ENCODE measurements around the gene EBP.
"Not testable (repeated sequence)": the region's sequence is repeated elsewhere in the genome, so short reads cannot be mapped to it uniquely, and the experiment has no call there.

Gene EBP

DNA sequence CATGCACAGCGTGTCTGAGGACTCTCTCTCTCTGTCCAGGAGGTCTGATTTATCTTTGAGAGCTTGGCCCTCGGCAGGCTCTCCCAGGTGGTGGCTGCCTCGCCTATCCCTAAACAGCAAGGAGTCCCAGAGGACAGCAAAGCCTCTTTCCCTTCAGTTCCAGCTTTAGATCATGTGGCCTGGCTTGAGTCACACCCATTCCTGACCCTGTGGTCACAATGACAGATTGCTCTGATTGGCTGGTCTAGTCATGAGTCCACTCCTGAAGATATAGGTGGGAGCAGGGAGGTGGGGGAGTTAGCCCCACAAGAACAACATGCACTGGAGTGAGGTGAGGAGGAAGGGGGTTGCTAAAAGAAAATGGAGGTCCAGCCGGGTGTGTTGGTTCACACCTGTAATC lies 24.9 kb upstream of the EBP start:
- no peak for DNase-seq

DNA sequence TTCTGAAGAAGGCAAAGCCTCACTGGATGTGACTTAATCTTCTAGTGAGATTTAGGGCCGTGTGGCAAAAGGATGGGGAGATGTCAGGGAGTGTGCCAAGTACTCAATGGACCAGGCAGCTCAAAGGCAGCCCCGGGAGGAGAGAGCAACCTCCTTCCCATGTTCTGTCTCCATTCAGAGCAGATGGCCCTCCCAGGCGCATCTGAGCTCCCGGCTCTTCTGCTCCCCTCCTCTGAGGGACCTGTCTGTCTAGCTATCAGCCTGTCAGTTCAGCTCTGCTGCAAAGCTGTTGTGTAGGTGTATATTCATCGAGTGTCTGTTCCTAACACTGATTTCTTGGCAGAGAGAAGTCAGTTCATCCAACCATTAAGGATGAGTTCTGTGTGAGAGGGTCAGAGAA lies 23.7 kb upstream of the EBP start:
- DNase-seq, result no peak

DNA sequence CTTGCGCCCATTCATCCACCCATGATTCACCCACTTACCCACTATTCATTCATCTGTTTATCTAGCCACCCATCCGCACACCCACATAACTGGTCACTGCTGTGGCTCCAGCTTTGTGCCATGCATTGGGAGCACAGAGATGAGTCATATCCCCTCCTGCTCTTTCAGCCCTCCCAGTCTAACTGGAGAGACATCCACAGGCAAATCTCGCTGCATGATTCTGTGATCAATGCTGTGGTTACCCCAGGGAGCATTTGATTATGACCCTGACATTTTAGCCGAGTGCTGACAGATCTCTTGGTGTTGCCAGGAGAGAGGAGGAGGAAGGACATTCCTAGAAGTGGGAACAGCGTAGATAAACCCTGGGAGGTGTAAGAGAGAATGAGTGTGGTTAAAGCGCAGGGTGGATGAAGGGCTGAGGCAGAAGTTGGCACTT lies 23.2 kb upstream of the EBP start:
- DNase-seq, result no peak

DNA sequence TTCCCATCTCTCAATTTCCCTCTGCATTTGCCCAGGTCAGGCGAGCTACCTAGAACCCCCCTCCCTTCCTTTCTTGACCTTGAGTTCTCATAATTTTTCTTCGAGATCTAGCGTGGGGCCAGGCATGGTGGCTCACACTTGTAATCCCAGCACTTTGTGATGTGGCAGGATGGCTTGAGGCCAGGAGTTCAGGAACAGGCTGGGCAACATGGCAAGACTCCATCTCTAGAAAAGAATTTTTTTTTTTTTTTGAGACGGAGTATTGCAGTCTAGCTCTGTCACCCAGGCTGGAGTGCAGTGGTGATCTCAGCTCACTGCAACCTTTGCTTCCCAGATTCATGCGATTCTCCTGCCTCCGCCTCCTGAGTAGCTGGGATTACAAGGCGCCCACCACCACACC lies 17.3 kb upstream of the EBP start:
- no peak for DNase-seq

DNA sequence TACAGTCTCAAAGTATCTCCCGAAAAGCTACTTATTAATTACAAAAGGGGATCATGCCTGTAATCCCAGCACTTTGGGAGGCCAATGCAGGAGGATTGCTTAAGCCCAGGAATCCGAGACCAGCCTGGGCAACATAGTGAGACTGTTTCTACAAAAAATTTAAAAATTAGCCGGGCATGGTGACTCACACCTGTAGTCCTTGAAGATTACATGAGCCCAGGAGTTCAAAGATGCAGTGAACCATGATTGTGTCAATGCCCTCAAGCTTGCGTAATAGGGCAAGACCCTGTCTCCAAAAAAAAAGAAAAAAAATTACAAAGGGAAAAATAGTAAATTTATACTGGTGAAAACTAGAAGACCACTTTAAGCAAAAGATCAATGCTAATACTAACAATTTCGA lies 16.1 kb upstream of the EBP start:
- no peak for DNase-seq

DNA sequence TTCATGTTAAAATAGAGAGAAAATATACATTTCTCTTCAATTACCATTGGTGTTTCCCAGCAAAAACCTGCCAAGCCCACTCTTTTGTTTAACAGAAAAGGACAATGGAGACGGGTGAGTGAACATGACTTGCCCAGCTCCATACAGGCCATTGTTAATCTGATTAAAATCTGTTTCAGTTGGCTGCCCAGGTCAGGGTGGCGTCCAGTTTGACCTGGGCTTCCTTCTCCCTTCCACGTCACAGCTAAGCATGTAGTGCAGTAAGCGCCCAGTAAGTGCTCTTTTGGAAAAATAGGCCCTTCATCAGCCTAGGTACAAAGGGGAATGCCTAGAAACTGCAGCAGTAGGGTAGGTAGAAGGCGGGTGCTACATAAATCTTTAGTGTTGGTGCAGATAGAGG lies 14.4 kb upstream of the EBP start:
- DNase-seq, result no peak

DNA sequence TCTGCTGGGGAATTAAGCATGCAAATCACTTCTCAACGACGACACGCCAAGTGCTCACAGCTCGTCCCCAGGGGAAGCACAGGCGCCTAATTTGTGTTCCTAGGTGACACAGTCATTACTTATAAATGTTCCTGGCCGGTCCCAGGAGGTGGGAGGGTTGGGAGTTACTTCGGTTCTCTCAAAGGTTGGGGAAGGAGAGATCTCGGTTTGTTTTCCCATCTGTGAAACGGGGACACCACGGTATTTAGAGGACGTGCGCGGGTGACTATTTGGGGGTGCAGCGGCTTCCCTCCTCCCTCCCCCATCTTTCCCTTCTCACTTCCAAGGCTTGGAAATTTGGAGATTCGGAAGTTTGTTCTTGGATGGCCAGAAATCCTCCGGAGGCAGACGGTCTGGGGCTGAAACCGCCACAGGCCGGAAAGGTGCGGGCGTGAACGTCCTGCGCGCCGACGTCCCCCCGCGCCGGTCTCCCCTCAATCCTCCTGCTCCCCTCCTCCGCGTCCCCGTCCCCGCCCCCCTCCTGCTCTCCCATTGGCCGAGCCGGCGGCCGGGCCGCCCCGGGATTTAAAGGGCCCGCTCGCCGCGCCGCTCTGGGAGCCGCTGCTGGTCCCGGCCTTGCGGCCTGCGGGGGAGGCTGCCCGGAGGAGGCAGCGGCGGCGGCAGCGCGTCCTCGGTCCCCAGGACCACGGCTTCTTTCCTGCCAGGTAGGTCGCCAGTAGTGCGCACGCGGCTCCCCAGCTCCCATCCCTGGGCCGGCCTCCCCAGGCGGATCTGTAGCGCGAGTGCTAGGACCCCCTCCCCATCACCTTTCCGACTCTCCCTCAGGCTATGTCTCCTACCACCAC lies 13.0 kb upstream of the EBP start, which contains the start of gene PORCN:
Gene PORCN (plus strand): TSS at position 593 of the 845 bp plus-strand sequence. CDS start 829 bp downstream, outside the sequence.
- DNase-seq, result peak; percentile 52

DNA sequence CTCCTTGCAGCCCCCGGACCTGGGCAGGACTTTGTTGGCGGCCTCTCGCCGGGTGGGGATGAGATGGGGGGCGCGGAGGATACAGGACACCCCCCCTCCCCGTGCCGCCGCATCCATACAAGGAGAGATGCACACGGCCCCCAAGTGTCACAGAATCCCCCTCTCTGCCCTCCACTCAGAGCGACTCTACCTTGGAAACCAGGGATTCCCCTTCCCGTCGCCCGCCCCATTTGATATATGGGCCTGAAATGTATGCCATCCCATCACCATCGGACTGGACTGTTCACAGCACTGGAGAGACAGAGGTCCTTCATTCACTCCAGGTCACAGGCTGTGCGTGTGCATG lies 12.4 kb upstream of the EBP start:
- no peak for DNase-seq

DNA sequence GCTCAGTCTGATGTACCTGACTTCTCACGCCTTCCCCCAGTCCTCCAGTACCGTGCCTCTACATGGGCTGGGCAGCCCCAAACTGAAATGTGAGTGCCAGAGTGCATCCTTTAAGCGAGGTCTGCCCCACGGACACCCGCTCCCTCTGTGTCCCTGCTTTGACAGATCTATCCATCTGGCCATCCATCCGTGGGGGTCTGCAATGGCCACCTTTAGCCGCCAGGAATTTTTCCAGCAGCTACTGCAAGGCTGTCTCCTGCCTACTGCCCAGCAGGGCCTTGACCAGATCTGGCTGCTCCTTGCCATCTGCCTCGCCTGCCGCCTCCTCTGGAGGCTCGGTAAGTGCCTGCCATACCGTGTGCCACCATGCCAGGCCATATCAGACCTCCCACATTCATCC lies 12.0 kb upstream of the EBP start:
- DNase-seq, result no peak

DNA sequence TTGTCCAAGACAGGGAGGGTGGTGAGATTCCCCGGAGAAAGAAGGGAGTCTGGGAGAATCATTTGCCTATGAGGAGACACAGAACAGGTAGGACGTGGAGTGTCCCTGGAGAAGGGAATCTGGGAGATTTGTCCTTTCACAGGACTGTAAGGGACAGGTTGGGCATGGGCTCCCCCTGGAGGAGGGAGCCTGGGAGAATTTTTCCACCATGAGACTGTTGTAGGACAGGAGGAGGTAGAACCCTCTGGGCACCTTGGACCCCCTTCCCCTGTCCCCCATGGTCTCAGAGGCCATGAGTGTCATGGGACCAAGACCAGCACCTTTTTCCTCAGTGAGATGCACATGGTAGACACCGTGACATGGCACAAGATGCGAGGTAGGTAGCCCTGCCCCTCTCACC lies 10.0 kb upstream of the EBP start:
- DNase-seq, result no peak

DNA sequence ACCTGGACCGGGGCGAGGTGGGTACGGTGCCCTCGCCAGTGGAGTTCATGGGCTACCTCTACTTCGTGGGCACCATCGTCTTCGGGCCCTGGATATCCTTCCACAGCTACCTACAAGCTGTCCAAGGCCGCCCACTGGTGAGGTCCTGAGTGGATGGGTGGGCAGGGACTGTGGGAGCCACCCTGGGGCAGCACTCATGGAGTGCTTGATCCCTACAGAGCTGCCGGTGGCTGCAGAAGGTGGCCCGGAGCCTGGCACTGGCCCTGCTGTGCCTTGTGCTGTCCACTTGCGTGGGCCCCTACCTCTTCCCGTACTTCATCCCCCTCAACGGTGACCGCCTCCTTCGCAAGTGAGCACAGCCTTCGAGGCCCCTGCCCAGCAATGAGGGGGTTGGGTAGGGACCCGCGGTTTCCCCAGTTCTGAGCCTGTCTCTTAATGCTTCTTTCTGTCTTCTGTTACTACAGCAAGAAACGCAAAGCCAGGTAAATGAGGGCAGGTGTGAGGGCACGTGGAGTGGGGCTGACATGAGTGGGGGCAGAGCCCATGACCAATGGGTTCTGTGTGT lies 9.2 kb upstream of the EBP start:
- DNase-seq, result no peak

DNA sequence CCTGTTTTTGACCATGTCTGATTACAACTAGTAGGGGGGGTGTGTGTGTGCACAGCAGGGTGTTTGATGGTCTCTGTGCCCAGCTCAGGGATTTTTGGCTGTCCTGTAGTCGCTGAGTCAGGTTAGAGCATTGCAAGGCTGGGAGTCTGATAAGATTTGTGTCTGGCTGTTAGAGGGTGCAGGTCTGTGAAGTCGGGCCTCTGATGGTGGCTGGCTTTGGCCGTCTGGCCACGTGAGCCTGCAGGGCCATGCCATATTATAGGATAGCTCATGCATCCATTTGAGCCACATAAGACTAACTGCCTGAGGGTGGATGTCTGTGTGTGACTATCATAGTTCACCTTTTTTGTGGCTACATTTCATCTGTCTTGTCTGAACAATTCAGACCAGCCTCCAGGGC lies 7.9 kb upstream of the EBP start:
- no peak for DNase-seq

DNA sequence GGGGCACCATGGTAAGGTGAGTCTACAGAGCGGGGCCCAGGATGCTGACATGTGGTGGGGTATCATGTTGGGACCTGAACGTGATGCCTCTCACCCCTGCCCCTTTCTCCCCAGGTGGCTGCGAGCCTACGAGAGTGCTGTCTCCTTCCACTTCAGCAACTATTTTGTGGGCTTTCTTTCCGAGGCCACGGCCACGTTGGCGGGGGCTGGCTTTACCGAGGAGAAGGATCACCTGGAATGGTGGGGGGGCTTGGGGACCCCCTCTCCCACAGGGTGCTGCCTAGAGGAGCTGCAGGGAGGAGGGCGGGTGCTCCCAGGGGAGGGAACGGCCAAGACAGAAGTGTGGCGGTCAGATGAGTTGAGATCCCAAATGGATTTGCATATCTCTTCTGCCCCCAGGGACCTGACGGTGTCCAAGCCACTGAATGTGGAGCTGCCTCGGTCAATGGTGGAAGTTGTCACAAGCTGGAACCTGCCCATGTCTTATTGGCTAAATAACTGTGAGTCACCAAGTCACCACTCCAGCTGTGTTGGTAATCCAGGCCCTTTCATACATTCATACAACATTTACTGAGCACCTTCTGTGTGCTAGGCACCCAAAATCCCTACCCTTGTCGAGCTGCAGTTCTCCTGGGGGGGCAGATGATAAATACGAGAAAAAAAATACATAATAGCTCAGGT lies 7.3 kb upstream of the EBP start:
- DNase-seq, result no peak

DNA sequence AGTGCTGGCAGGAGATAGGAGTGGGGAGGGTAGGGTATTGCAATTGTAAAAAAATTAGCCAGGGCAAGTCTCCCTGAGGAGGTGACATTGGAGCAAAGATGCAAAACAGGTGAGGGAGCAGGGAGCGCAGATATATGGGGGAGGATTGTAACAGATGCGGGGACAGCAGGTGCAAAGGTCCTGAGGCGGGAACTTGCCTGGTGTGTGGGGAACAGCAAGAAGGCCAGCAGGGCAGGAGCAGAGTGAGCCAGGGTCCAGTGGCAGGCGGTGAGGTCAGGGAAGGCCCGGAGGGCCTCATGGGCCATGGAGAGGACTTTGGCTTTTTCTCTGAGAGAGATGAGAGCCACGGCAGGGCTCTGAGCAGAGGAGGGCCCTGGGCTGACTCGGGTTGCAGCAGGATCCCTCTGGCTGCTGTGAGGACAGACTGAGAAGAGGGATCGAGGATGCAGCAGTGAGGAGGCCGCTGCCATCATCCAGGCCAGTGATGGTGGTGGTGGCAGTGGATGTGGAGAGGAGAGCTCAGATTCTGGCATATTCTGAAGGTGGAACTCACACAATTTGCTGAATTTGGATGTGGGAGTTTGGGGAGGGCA lies 6.6 kb upstream of the EBP start:
- no peak for DNase-seq

DNA sequence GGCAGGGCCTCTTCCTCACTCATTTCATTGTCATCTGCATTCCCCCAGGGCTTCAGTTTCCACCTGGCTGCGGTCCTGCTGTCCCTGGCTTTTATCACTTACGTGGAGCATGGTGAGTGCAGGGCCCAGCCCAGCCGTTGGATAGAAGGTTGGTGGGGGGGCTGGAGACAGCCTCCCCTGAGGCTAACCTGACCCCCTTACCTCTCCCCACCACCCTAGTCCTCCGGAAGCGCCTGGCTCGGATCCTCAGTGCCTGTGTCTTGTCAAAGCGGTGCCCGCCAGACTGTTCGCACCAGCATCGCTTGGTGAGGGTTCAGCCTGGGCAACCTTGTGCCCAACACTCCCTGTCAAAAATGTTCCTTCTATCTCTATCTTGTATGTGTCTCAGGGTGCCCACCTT lies 5.8 kb upstream of the EBP start:
- no peak for DNase-seq

DNA sequence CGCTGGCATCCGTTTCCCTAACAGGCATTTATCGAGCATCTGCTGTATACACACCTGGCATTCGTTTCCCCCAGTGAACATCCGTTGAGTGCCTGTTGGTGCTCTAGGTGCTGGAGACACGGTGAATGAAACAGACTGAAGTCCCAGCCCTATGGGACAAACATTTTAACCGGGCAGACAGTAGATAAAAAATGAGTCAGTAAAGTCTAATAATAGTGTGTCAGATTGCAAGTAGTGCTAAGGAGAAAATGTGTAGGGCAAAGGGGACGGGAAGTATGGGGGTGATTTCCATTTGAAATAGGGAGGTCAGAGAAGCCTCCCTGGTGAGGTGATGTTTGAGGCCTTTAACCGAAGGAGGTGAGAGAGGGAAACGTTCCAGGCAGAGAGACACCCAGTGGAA lies 5.3 kb upstream of the EBP start:
- no peak for DNase-seq

DNA sequence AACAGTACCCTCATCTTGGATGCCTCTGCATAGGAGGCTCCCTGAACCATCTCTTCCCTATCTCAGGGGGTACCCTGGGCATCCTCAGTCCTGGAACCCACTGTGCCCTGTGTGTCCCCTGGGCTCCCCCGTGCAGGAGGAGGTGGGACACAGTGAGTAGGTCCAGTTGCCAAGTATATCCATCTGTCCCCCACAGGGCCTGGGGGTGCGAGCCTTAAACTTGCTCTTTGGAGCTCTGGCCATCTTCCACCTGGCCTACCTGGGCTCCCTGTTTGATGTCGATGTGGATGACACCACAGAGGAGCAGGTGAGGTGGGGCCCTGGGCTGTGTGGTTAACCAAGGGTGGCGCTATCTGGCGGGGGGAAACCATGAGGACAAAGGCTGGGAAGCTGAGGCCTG lies 4.6 kb upstream of the EBP start:
- DNase-seq, result no peak

DNA sequence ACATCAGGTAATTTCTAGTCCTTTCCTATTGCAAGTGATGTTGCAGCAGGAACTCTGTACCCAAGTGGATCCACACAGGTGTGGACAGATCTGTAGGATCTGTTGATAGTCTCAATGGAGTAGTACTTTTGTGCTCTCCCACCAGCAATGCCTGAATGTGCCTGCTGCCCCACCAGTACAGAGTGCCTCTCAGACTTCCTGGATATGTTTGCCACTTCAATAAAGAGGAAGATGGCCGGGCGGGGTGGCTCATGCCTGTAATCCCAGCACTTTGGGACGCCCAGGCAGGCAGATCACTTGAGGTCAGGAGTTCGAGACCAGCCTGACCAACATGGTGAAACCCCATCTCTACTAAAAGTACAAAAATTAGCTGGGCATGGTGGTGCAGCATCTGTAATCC lies 2.1 kb upstream of the EBP start:
- DNase-seq, result not testable (repeated sequence)

DNA sequence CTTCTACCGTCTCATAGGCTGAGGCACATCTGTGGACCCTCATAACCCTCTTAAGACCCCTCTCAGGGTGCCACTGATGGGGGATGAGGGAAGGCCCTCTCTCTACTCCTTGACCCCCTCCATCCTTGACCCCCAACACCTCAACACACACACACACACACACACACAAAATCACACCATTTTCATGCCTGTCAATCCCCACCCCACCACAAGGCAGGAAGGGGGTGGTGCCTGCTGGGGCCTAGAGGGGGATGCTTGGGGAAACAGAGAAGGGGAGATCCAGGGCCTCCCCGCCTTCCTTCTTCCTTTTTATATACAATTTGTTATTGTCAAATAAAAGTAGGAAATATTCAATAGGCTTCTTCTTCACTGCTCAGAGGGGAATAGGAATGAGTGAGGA lies 1.2 kb upstream of the EBP start:
- DNase-seq, result no peak

DNA sequence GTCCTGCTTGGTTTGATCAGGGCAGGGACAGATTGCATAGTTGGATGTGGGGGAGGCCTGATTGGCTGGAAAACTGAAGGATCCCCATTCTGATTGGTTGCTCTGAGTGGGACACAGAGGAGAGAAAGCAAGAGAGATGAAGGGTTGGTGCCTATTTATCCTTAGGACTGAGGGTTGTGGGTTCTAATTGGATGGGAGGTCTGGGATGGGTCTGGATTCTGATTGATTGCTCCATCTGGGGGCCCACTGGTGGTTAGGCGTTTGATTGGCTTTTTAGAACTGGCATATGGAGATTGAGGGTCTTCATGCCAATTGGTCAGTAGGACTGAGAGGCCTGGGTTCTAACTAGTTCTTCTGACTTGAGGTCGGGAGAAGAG lies 644 bp upstream of the EBP start:
- DNase-seq, result no peak

DNA sequence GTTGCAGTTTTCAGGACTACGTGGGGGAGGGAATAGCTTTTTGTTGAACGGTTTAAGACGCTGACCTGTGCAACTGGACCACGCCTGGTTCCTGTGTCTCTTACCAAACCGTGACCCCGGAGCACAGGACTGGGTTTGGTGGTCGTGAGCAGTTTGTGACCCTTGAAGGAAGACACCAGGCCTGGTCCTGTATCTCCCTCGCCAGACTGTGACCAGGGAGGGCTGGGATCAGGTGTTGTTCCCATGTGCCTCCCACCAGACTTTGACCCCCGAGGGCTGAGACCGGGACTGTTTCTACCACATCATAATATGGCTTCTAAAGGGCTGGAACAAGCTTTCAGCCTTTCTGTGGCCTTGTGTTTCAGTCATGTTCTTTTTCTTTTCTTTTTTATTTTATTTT lies 683 bp downstream of the EBP start:
- DNase-seq, result no peak

DNA sequence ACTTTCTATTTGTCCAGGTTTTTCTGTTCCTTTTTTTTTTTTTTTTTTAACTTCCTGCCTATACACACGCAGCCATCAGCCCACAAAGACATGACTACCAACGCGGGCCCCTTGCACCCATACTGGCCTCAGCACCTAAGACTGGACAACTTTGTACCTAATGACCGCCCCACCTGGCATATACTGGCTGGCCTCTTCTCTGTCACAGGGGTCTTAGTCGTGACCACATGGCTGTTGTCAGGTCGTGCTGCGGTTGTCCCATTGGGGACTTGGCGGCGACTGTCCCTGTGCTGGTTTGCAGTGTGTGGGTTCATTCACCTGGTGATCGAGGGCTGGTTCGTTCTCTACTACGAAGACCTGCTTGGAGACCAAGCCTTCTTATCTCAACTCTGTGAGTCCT lies 2.1 kb downstream of the EBP start:
- DNase-seq, result no peak

DNA sequence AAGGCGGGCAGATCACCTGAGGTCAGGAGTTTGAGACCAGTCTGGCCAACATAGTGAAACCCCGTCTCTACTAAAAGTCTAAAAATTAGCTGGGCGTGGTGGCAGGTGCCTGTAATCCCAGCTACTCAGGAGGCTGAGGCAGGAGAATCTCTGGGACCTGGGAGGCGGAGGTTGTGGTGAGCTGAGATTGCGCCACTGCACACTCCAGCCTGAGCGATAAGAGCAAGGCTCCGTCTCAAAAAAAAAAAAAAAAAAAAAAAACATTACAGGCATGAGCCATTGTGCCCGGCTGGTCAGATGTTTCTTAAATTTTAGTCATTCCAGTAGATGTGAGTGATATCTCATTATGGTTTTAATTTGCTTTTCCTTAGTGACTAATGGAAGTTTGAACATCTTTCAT lies 4.2 kb downstream of the EBP start:
- not testable (repeated sequence) for DNase-seq

DNA sequence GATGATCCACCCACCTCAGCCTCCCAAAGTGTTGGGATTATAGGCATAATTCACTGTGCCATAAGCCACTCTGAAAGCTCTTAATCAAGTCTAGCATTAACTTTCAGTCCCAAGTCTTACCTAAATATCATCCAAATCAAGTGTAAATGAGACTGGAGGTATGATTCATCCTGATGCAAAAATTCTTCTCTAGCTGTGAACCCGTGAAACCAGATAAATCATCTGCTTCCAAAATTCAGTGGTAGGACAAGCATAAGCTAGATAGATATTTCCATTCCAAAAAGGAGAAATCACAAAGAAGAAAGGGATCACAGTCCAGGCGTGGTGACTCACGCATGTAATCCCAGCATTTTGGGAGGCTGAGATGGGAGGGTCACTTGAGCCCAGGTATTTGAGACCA lies 9.1 kb downstream of the EBP start:
- DNase-seq, result no peak
